ENCODE results near the gene EDEM2. TPM values are rescaled to one million over a fixed set of nuclear protein-coding genes. Genes with fewer than 3 reads are reported as not detected.
"Not testable (repeated sequence)": the region's sequence is repeated elsewhere in the genome, so short reads cannot be mapped to it uniquely, and the experiment has no call there.

EDEM2 gene
- total RNA-seq, 2 donors from 2014 or later, result 24.6 to 25.3 TPM

- DNase-seq (ENCODE audit: low spot score), result no peak
- TF ChIP-seq CTCF (IDR thresholded peaks at IDR 0.05), result no peak
- H3K9me3 ChIP-seq, result no peaks in the 10 kb centered on the region
- no peaks in the 10 kb centered on the region for H3K36me3 ChIP-seq
- no peaks in the 10 kb centered on the region for H3K27me3 ChIP-seq (replicated peaks; ENCODE audit: insufficient read depth)
- peak overlapping the region in 1 of 2 donors; percentile 23 for H3K27ac ChIP-seq
- peaks cover 2 to 12% of the 10 kb centered on the region in 2 donors for H3K4me1 ChIP-seq (ENCODE audit: control insufficient read depth in 1 of 2, low read depth in 2 of 2)
- ATAC-seq (ENCODE audit: insufficient number of reproducible peaks, low FRiP score, low read depth), result no peak
- no peak overlapping the region for H3K4me3 ChIP-seq
Observed at GRCh38 chr20:35165221-35166185, 18.4 kb upstream of the EDEM2 start.

- not testable (repeated sequence) for ATAC-seq (ENCODE audit: insufficient number of reproducible peaks, low FRiP score, low read depth); H3K9me3 ChIP-seq; DNase-seq (ENCODE audit: low spot score)
Observed at GRCh38 chr20:35164531-35164930, 17.4 kb upstream of the EDEM2 start.

GRCh38 chr20:35160341-35160740 lies 13.2 kb upstream of the EDEM2 start:
- H3K4me3 ChIP-seq; H3K36me3 ChIP-seq; H3K27me3 ChIP-seq (replicated peaks; ENCODE audit: insufficient read depth); H3K27ac ChIP-seq; H3K9me3 ChIP-seq; H3K4me1 ChIP-seq (ENCODE audit: control insufficient read depth in 1 of 2, low read depth in 2 of 2); DNase-seq (ENCODE audit: low spot score); ATAC-seq (ENCODE audit: insufficient number of reproducible peaks, low FRiP score, low read depth): not testable (repeated sequence)

More at GRCh38 chr20:35164531-35164930, 17.4 kb upstream of the EDEM2 start:
- not testable (repeated sequence) for H3K27ac ChIP-seq; H3K4me3 ChIP-seq; H3K27me3 ChIP-seq (replicated peaks; ENCODE audit: insufficient read depth); H3K36me3 ChIP-seq
- peaks cover 2 to 12% of the 10 kb centered on the region in 2 donors for H3K4me1 ChIP-seq (ENCODE audit: control insufficient read depth in 1 of 2, low read depth in 2 of 2)

GRCh38 chr20:35156978-35157377 lies 9.8 kb upstream of the EDEM2 start:
- no peaks in the 10 kb centered on the region for H3K36me3 ChIP-seq
- no peak overlapping the region for H3K4me3 ChIP-seq
- no peak overlapping the region for H3K27ac ChIP-seq
- TF ChIP-seq CTCF (IDR thresholded peaks at IDR 0.05), result no peak
- DNase-seq (ENCODE audit: low spot score) (no peak), ATAC-seq (ENCODE audit: insufficient number of reproducible peaks, low FRiP score, low read depth) (no peak)
- no peaks in the 10 kb centered on the region for H3K4me1 ChIP-seq (ENCODE audit: control insufficient read depth in 1 of 2, low read depth in 2 of 2)
- H3K9me3 ChIP-seq, result no peaks in the 10 kb centered on the region
- H3K27me3 ChIP-seq (replicated peaks; ENCODE audit: insufficient read depth), result no peaks in the 10 kb centered on the region

- Histone ChIP-seq H3K4me3 (no peak overlapping the region), H3K4me1 (ENCODE audit: control insufficient read depth in 1 of 2, low read depth in 2 of 2) (no peaks in the 10 kb centered on the region), H3K36me3 (no peaks in the 10 kb centered on the region), H3K9me3 (no peaks in the 10 kb centered on the region), H3K27ac (no peak overlapping the region), H3K27me3 (replicated peaks; ENCODE audit: insufficient read depth) (no peaks in the 10 kb centered on the region)
- no peak for TF ChIP-seq CTCF (IDR thresholded peaks at IDR 0.05)
- no peak for ATAC-seq (ENCODE audit: insufficient number of reproducible peaks, low FRiP score, low read depth)
- DNase-seq (ENCODE audit: low spot score), result no peak
Observed at GRCh38 chr20:35155936-35156335, 8.8 kb upstream of the EDEM2 start.

GRCh38 chr20:35151736-35152135 lies 4.6 kb upstream of the EDEM2 start:
- Histone ChIP-seq H3K4me3 (no peak overlapping the region), H3K4me1 (ENCODE audit: control insufficient read depth in 1 of 2, low read depth in 2 of 2) (peaks cover 8 to 9% of the 10 kb centered on the region in 2 donors), H3K27ac (no peak overlapping the region), H3K9me3 (no peaks in the 10 kb centered on the region), H3K27me3 (replicated peaks; ENCODE audit: insufficient read depth) (no peaks in the 10 kb centered on the region), H3K36me3 (no peaks in the 10 kb centered on the region)
- ATAC-seq (ENCODE audit: insufficient number of reproducible peaks, low FRiP score, low read depth) (no peak), DNase-seq (ENCODE audit: low spot score) (no peak)
- TF ChIP-seq CTCF (IDR thresholded peaks at IDR 0.05), result no peak

Measured in thoracic aorta (tissue), 2 donors.